ENCODE data around the gene TSPAN6.

Gene TSPAN6

DNA sequence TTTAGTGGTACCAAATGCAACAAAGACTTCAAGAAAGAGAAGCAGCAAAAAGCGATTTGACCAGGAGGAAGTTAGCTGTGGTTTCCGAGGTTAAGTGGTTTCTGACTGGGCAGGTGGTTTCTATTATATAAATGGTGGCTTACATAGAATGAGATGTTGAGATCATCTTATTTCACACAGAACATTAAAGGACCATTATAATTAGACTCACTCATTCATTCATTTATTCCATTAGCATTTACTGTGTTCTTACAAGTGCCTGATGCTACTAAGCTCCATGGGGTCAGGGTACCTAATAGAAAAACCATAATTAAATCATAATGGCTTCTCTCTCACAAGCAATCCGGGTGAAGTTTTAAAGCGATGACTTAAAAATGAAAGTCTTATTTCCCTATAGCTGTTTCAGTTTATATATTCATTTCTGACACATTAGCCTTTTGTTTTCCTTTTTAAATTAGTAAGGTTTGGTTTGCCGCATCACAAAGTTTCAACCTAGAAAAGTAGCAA, 10.6 kb downstream of the TSPAN6 start:
- Histone ChIP-seq H3K4me3 (ENCODE audit: low read length) (no peak overlapping the region), H3K9ac (ENCODE audit: low read length) (no peak overlapping the region), H2AFZ (ENCODE audit: low read depth, low read length) (no peak overlapping the region), H4K20me1 (ENCODE audit: insufficient read depth, low read length) (peaks cover 49% of the 10 kb centered on the region), H3K4me2 (ENCODE audit: low read length) (no peak overlapping the region; the same call in 1 of the 2 replicates), H3K27ac (ENCODE audit: low read length) (no peak overlapping the region), H3K79me2 (ENCODE audit: low read length) (no peaks in the 10 kb centered on the region), H3K36me3 (replicated peaks; ENCODE audit: low read depth, low read length) (no peaks in the 10 kb centered on the region), H3K9me3 (ENCODE audit: insufficient read depth, low read length) (no peaks in the 10 kb centered on the region), H3K27me3 (ENCODE audit: low read depth, low read length) (peaks cover 67% of the 10 kb centered on the region), H3K4me1 (ENCODE audit: low read length) (peaks cover 15% of the 10 kb centered on the region)
- peak; percentile 97 for TF ChIP-seq EZH2phosphoT487 (IDR thresholded peaks at IDR 0.05; ENCODE audit: low read depth)
- TF ChIP-seq, protein P1, sequence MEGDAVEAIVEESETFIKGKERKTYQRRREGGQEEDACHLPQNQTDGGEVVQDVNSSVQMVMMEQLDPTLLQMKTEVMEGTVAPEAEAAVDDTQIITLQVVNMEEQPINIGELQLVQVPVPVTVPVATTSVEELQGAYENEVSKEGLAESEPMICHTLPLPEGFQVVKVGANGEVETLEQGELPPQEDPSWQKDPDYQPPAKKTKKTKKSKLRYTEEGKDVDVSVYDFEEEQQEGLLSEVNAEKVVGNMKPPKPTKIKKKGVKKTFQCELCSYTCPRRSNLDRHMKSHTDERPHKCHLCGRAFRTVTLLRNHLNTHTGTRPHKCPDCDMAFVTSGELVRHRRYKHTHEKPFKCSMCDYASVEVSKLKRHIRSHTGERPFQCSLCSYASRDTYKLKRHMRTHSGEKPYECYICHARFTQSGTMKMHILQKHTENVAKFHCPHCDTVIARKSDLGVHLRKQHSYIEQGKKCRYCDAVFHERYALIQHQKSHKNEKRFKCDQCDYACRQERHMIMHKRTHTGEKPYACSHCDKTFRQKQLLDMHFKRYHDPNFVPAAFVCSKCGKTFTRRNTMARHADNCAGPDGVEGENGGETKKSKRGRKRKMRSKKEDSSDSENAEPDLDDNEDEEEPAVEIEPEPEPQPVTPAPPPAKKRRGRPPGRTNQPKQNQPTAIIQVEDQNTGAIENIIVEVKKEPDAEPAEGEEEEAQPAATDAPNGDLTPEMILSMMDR (IDR thresholded peaks at IDR 0.05; ENCODE audit: low read depth, low read length), result no peak

DNA sequence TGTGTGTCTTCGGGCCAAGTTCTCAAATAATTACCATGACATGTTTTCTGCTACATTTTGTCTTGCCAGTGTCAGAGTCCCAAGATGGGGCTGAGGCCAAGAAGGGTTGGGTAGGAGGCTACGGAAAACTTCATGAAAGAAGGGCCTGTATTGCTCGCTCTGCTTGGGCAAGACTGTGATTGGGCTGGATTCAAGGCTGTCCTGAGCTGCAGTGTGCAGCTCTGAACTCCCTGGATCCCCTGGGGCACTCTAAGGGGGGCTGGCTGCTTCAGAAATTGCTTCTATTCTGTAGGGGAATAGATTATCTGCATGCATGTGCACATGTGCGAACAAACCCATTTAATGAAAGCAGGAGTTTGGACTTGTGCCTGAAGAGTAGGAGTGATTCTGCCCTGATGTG, 13.6 kb downstream of the TSPAN6 start:
- no peaks in the 10 kb centered on the region for H3K9me3 ChIP-seq (ENCODE audit: insufficient read depth, low read length)
- no peaks in the 10 kb centered on the region for H3K36me3 ChIP-seq (replicated peaks; ENCODE audit: low read depth, low read length)
- no peak overlapping the region for H3K4me3 ChIP-seq (ENCODE audit: low read length)
- H3K79me2 ChIP-seq (ENCODE audit: low read length), result no peaks in the 10 kb centered on the region
- H3K9ac ChIP-seq (ENCODE audit: low read length), result no peak overlapping the region
- H2AFZ ChIP-seq (ENCODE audit: low read depth, low read length), result no peak overlapping the region
- H3K4me1 ChIP-seq (ENCODE audit: low read length), result peaks cover 15% of the 10 kb centered on the region
- no peak overlapping the region for H3K27ac ChIP-seq (ENCODE audit: low read length)
- no peak for TF ChIP-seq EZH2phosphoT487 (IDR thresholded peaks at IDR 0.05; ENCODE audit: low read depth)
- TF ChIP-seq, protein P1 (IDR thresholded peaks at IDR 0.05; ENCODE audit: low read depth, low read length), result no peak
- peaks cover 32% of the 10 kb centered on the region for H4K20me1 ChIP-seq (ENCODE audit: insufficient read depth, low read length)
- peaks cover 53% of the 10 kb centered on the region for H3K27me3 ChIP-seq (ENCODE audit: low read depth, low read length)
- no peak overlapping the region for H3K4me2 ChIP-seq (ENCODE audit: low read length)

DNA sequence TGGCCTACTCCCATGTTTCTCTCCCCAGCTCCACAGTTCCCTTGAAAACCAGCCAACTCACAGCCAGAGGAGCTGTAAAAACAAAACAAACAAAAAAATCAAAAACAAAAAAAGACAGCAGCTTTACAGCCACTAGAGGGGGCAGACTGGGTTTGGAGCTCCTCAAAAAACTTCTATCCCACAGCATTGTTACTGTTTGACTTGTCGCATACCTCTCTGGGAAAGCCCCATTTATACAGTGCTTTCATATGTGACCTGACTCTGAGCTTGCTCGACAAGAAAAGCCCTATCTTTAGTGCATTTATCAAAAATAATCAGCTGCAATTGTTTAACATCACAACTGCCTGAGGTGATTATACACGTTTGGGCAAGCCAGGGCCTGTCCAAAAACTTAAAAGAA, 21.6 kb downstream of the TSPAN6 start:
- H3K9me3 ChIP-seq (ENCODE audit: insufficient read depth, low read length), result no peaks in the 10 kb centered on the region
- no peak overlapping the region for H3K27ac ChIP-seq (ENCODE audit: low read length)
- peaks cover 4% of the 10 kb centered on the region for H3K4me1 ChIP-seq (ENCODE audit: low read length)
- no peak overlapping the region for H3K4me3 ChIP-seq (ENCODE audit: low read length)
- peaks cover 69% of the 10 kb centered on the region for H3K27me3 ChIP-seq (ENCODE audit: low read depth, low read length)
- no peak overlapping the region for H2AFZ ChIP-seq (ENCODE audit: low read depth, low read length)
- H3K4me2 ChIP-seq (ENCODE audit: low read length), result no peak overlapping the region
- H3K36me3 ChIP-seq (replicated peaks; ENCODE audit: low read depth, low read length), result no peaks in the 10 kb centered on the region
- H4K20me1 ChIP-seq (ENCODE audit: insufficient read depth, low read length), result peaks cover 8% of the 10 kb centered on the region
- H3K79me2 ChIP-seq (ENCODE audit: low read length), result no peaks in the 10 kb centered on the region
- no peak overlapping the region for H3K9ac ChIP-seq (ENCODE audit: low read length)
- TF ChIP-seq EZH2phosphoT487 (IDR thresholded peaks at IDR 0.05; ENCODE audit: low read depth), result no peak
- TF ChIP-seq, protein P1 (IDR thresholded peaks at IDR 0.05; ENCODE audit: low read depth, low read length), result peak; percentile 60

DNA sequence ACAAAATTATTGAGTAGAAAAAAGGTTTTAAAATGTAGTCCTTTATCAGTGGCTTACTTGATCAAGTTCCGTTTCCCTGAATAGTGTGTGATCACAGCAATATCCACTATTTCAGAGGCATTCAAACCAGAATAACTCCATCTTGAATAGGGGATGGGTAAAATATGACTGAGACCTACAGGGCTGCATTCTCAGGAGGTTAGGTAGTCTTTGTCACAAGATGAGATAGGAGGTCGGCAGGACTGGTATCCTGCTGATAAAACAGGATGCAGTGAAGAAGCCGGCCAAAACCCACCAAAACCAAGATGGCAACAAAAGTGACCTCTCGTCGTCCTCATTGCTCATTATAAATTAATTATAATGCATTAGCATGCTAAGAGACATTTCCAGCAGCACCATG, 24.7 kb downstream of the TSPAN6 start:
- TF ChIP-seq, protein P1 (IDR thresholded peaks at IDR 0.05; ENCODE audit: low read depth, low read length), result no peak
- TF ChIP-seq EZH2phosphoT487 (IDR thresholded peaks at IDR 0.05; ENCODE audit: low read depth), result no peak
- Histone ChIP-seq H3K36me3 (replicated peaks; ENCODE audit: low read depth, low read length) (no peaks in the 10 kb centered on the region), H4K20me1 (ENCODE audit: insufficient read depth, low read length) (peaks cover 21% of the 10 kb centered on the region), H3K9me3 (ENCODE audit: insufficient read depth, low read length) (no peaks in the 10 kb centered on the region), H3K4me2 (ENCODE audit: low read length) (no peak overlapping the region), H3K4me1 (ENCODE audit: low read length) (peaks cover 30% of the 10 kb centered on the region), H3K9ac (ENCODE audit: low read length) (no peak overlapping the region), H3K27me3 (ENCODE audit: low read depth, low read length) (peaks cover 74% of the 10 kb centered on the region), H3K79me2 (ENCODE audit: low read length) (no peaks in the 10 kb centered on the region), H3K27ac (ENCODE audit: low read length) (no peak overlapping the region), H2AFZ (ENCODE audit: low read depth, low read length) (no peak overlapping the region), H3K4me3 (ENCODE audit: low read length) (no peak overlapping the region)

Measured in OCI-LY3 (cell line).